ENCODE results near the gene OR52A5. TPM values are rescaled to one million over a fixed set of nuclear protein-coding genes. Genes with fewer than 3 reads are reported as not detected.

The OR52A5 gene
- total RNA-seq, 1 donor from 2014 or later, result not detected

GRCh38 chr11:5103066-5103465, 35.1 kb downstream of the OR52A5 start:
- H3K27ac Mint-ChIP-seq (ENCODE audit: unreplicated experiment), result no peak overlapping the region
- H3K27me3 Mint-ChIP-seq (ENCODE audit: unreplicated experiment), result peaks cover 2% of the 10 kb centered on the region
- peaks cover 6% of the 10 kb centered on the region for H3K4me1 Mint-ChIP-seq (ENCODE audit: unreplicated experiment)
- DNase-seq (ENCODE audit: low spot score), result no peak
- no peaks in the 10 kb centered on the region for H3K9me3 Mint-ChIP-seq (ENCODE audit: unreplicated experiment)
- no peak for TF ChIP-seq CTCF (IDR thresholded peaks at IDR 0.05; ENCODE audit: unreplicated experiment)
- no peak overlapping the region for H3K4me3 Mint-ChIP-seq (ENCODE audit: unreplicated experiment)
- H3K36me3 Mint-ChIP-seq (ENCODE audit: low read depth, unreplicated experiment), result no peaks in the 10 kb centered on the region

- DNase-seq (ENCODE audit: low spot score), result no peak
- H3K27me3 Mint-ChIP-seq (ENCODE audit: unreplicated experiment), result peaks cover under 1% of the 10 kb centered on the region
- no peaks in the 10 kb centered on the region for H3K9me3 Mint-ChIP-seq (ENCODE audit: unreplicated experiment)
- H3K27ac Mint-ChIP-seq (ENCODE audit: unreplicated experiment), result no peak overlapping the region
- no peaks in the 10 kb centered on the region for H3K36me3 Mint-ChIP-seq (ENCODE audit: low read depth, unreplicated experiment)
- peaks cover 6% of the 10 kb centered on the region for H3K4me1 Mint-ChIP-seq (ENCODE audit: unreplicated experiment)
- no peak overlapping the region for H3K4me3 Mint-ChIP-seq (ENCODE audit: unreplicated experiment)
- no peak for TF ChIP-seq CTCF (IDR thresholded peaks at IDR 0.05; ENCODE audit: unreplicated experiment)
Observed at GRCh38 chr11:5102246-5102645, 35.9 kb downstream of the OR52A5 start.

- no peak for TF ChIP-seq CTCF (IDR thresholded peaks at IDR 0.05; ENCODE audit: unreplicated experiment)
- no peak overlapping the region for H3K4me3 Mint-ChIP-seq (ENCODE audit: unreplicated experiment)
- no peaks in the 10 kb centered on the region for H3K27me3 Mint-ChIP-seq (ENCODE audit: unreplicated experiment)
- H3K27ac Mint-ChIP-seq (ENCODE audit: unreplicated experiment), result no peak overlapping the region
- H3K9me3 Mint-ChIP-seq (ENCODE audit: unreplicated experiment), result no peaks in the 10 kb centered on the region
- H3K36me3 Mint-ChIP-seq (ENCODE audit: low read depth, unreplicated experiment), result no peaks in the 10 kb centered on the region
- peaks cover 6% of the 10 kb centered on the region for H3K4me1 Mint-ChIP-seq (ENCODE audit: unreplicated experiment)
- DNase-seq (ENCODE audit: low spot score), result no peak
Observed at GRCh38 chr11:5096011-5096410, 42.1 kb downstream of the OR52A5 start.

GRCh38 chr11:5092821-5093585, 45.2 kb downstream of the OR52A5 start:
- Mint-ChIP-seq H3K9me3 (ENCODE audit: unreplicated experiment) (no peaks in the 10 kb centered on the region), H3K4me1 (ENCODE audit: unreplicated experiment) (no peaks in the 10 kb centered on the region), H3K4me3 (ENCODE audit: unreplicated experiment) (no peak overlapping the region), H3K36me3 (ENCODE audit: low read depth, unreplicated experiment) (no peaks in the 10 kb centered on the region), H3K27ac (ENCODE audit: unreplicated experiment) (no peak overlapping the region), H3K27me3 (ENCODE audit: unreplicated experiment) (no peaks in the 10 kb centered on the region)
- no peak for DNase-seq (ENCODE audit: low spot score)
- TF ChIP-seq CTCF (IDR thresholded peaks at IDR 0.05; ENCODE audit: unreplicated experiment), result no peak

- H3K36me3 Mint-ChIP-seq (ENCODE audit: low read depth, unreplicated experiment), result no peaks in the 10 kb centered on the region
- H3K4me1 Mint-ChIP-seq (ENCODE audit: unreplicated experiment), result peaks cover 3% of the 10 kb centered on the region
- no peak overlapping the region for H3K27ac Mint-ChIP-seq (ENCODE audit: unreplicated experiment)
- H3K4me3 Mint-ChIP-seq (ENCODE audit: unreplicated experiment), result no peak overlapping the region
- no peak for DNase-seq (ENCODE audit: low spot score)
- no peak for TF ChIP-seq CTCF (IDR thresholded peaks at IDR 0.05; ENCODE audit: unreplicated experiment)
- H3K27me3 Mint-ChIP-seq (ENCODE audit: unreplicated experiment), result no peaks in the 10 kb centered on the region
- no peaks in the 10 kb centered on the region for H3K9me3 Mint-ChIP-seq (ENCODE audit: unreplicated experiment)
Observed at GRCh38 chr11:5090668-5091067, 47.5 kb downstream of the OR52A5 start.
